ENCODE measurements around the gene HDAC4.

The HDAC4 gene

GRCh38 chr2:239279508-239280295 lies 121.1 kb downstream of the HDAC4 start:
- no peak for DNase-seq (ENCODE audit: low read depth)
- TF ChIP-seq CTCF (conservative IDR thresholded peaks at IDR 0.05; ENCODE audit: low read depth, low read length) = no peak
- no peak overlapping the region for H3K4me3 ChIP-seq (ENCODE audit: low read length)

DNA sequence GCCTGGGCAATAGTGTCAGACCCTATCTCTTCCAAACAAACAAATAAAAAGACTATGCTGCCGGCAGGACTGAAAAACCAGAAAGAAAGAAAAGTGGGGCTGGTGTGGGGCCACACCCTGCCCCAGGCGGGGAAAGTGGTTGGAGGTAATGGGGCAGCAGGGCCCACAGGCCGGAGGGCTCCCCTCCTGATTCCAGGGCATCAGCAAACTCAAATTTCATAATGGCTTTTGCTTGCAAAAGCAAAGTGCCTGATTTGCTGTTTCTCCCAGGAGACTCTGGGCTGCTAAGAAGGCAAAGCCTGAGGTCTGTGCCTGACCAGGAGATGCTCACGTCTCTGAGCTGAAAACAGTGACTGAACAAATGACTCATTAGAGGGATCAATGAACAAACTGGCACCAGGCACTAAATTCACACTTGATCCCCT lies 121.9 kb downstream of the HDAC4 start:
- peak; percentile 82 for DNase-seq (ENCODE audit: low read depth)
- no peak for TF ChIP-seq CTCF (conservative IDR thresholded peaks at IDR 0.05; ENCODE audit: low read depth, low read length)
- no peak overlapping the region for H3K4me3 ChIP-seq (ENCODE audit: low read length)

GRCh38 chr2:239278361-239278760 lies 122.5 kb downstream of the HDAC4 start:
- TF ChIP-seq CTCF (conservative IDR thresholded peaks at IDR 0.05; ENCODE audit: low read depth, low read length) = no peak
- DNase-seq (ENCODE audit: low read depth) = no peak
- no peak overlapping the region for H3K4me3 ChIP-seq (ENCODE audit: low read length)

- TF ChIP-seq CTCF (conservative IDR thresholded peaks at IDR 0.05; ENCODE audit: low read depth, low read length) = no peak
- DNase-seq (ENCODE audit: low read depth) = no peak
- H3K4me3 ChIP-seq (ENCODE audit: low read length) = no peak overlapping the region
Measured at GRCh38 chr2:239277401-239278085, 123.3 kb downstream of the HDAC4 start.

- no peak overlapping the region for H3K4me3 ChIP-seq (ENCODE audit: low read length)
- DNase-seq (ENCODE audit: low read depth) = no peak
- peak; percentile 27 for TF ChIP-seq CTCF (conservative IDR thresholded peaks at IDR 0.05; ENCODE audit: low read depth, low read length)
Measured at GRCh38 chr2:239276851-239277250, 124.0 kb downstream of the HDAC4 start.

DNA sequence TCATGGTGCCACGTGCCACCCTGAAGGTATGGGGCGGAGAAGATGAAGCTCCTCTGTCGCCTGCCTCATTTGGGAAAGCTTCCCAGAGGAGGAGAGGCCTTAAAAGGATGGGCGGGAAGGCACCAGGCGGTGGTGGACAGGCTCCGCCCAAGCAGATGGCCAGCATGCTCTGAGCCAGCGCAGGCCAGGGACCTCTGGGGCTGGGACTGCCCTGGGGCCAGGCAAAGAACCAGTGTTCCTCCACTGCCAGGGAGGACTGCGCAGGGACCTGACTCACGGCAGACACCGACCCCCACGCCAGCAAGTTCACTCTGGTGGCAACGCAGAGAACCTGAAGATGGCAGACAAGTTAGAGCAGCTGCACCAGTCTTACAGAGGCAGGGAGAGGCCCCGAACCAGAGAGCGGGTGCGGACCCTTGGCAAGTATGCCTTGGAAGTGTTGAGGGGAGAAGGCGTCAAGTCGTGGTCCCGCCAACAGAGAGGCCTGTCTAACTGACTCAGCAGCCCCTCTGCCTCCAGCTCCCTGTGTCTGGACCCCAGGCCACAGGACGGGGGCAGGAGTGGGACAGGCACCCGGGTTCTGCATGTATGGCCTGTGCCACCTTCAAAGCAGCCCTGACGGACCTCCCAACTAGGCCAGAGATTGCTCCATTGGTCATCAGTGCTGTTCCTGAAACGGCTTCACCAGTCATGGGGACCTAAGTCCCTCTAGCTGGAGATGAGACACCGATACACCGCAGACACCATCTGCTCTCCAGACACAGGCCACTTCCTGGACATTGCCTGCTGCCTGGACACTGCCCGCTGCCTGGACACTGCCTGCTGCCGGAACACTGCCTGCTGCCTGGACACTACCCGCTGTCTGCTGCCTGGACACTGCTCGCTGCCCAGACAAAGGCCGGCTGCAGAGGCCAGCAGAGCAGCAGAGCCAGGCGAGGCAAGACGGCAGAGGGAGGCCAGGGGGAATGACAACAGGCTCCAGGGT lies 124.7 kb downstream of the HDAC4 start:
- H3K4me3 ChIP-seq (ENCODE audit: low read length) = no peak overlapping the region
- TF ChIP-seq CTCF (conservative IDR thresholded peaks at IDR 0.05; ENCODE audit: low read depth, low read length) = no peak
- no peak for DNase-seq (ENCODE audit: low read depth)

All from retinal pigment epithelial cell (primary cell).